ENCODE results near the gene GLCCI1. TPM values are rescaled to one million over a fixed set of nuclear protein-coding genes. Genes with fewer than 3 reads are reported as not detected.

The GLCCI1 gene
- total RNA-seq, 1 experiment from 2014 or later: 4.6 TPM

- no TSS peak for BruUV-seq (replicated peaks)
- CTCF ChIA-PET: no interaction called here
These were observed 102.0 kb downstream of the GLCCI1 start for GRCh38 chr7:8070451-8071180.

GRCh38 chr7:8078418-8078817 lies 109.8 kb downstream of the GLCCI1 start:
- Histone ChIP-seq H3K9me3 (ENCODE audit: control insufficient read depth in 1 of 2, insufficient read depth in 1 of 2, low read depth in 1 of 2, low read length in 2 of 2) (no peaks in the 10 kb centered on the region), H3K4me2 (ENCODE audit: low read length) (no peak overlapping the region), H3K79me2 (ENCODE audit: insufficient read depth, low read length) (no peaks in the 10 kb centered on the region), H3K4me3 (replicated peaks in 1 of 2; ENCODE audit: low read depth in 1 of 2, low read length in 2 of 2) (no peak overlapping the region), H3K36me3 (ENCODE audit: control insufficient read depth in 1 of 2, insufficient read depth in 2 of 2, low read length in 2 of 2) (no peaks in the 10 kb centered on the region), H3K9me2 (ENCODE audit: insufficient read depth) (no peaks in the 10 kb centered on the region), H2AFZ (ENCODE audit: low read depth, low read length, poor library complexity, severe bottlenecking) (no peak overlapping the region), H3K27ac (ENCODE audit: low read depth, low read length) (no peak overlapping the region), H4K20me1 (ENCODE audit: insufficient read depth) (no peaks in the 10 kb centered on the region), H3K9ac (ENCODE audit: low read length) (no peak overlapping the region), H3K27me3 (ENCODE audit: insufficient read depth, low read length) (no peaks in the 10 kb centered on the region), H3K4me1 (ENCODE audit: control insufficient read depth in 1 of 2, insufficient read depth in 2 of 2, low read length in 2 of 2) (no peaks in the 10 kb centered on the region)
- ATAC-seq (no peak), DNase-seq (ENCODE audit: low read depth, low spot score) (no peak)
- intact Hi-C loops (cut with micrococcal nuclease): no loop called here
- CTCF ChIA-PET: no interaction called here
- RAD21 ChIA-PET (ENCODE audit: low non-redundant PET in 1 of 2, low total read pairs in 2 of 2, uncharacterized antibody in 2 of 2, unreplicated experiment in 2 of 2): no interaction called here
- BruUV-seq (replicated peaks): no TSS peak
- POLR2A ChIA-PET: no interaction called here
- no peak for TF ChIP-seq CTCF (IDR thresholded peaks at IDR 0.05 in 2 of 3, conservative IDR thresholded peaks at IDR 0.05 in 1 of 3; ENCODE audit: borderline replicate concordance in 1 of 3, insufficient read depth in 1 of 3, low read depth in 2 of 3, low read length in 2 of 3)
- no peak for TF ChIP-seq ELF1 (IDR thresholded peaks at IDR 0.05; ENCODE audit: borderline replicate concordance, low read depth)
- TF ChIP-seq JUND (IDR thresholded peaks at IDR 0.05): no peak
- no peak for TF ChIP-seq ZBTB33 (IDR thresholded peaks at IDR 0.05; ENCODE audit: extremely low read depth, insufficient replicate concordance, low read length)
- no peak for TF ChIP-seq REST (IDR thresholded peaks at IDR 0.05; ENCODE audit: low read depth)
- TF ChIP-seq CEBPB (IDR thresholded peaks at IDR 0.05; ENCODE audit: low read depth): no peak
- no peak for TF ChIP-seq POLR2AphosphoS5 (IDR thresholded peaks at IDR 0.05; ENCODE audit: low read depth, low read length)
- no peak for TF ChIP-seq EZH2 (IDR thresholded peaks at IDR 0.05)
- no peak for TF ChIP-seq POLR2A (IDR thresholded peaks at IDR 0.05; ENCODE audit: borderline replicate concordance, extremely low read depth, insufficient read depth, insufficient read length)
- no peak for TF ChIP-seq ZFX (IDR thresholded peaks at IDR 0.05)
- no peak for TF ChIP-seq SP1 (IDR thresholded peaks at IDR 0.05; ENCODE audit: low read depth)

More at GRCh38 chr7:8070451-8071180, 102.0 kb downstream of the GLCCI1 start:
- H3K9me3 ChIP-seq (ENCODE audit: control insufficient read depth in 1 of 2, insufficient read depth in 1 of 2, low read depth in 1 of 2, low read length in 2 of 2): no peaks in the 10 kb centered on the region
- peaks cover 0 to 6% of the 10 kb centered on the region in 2 experiments; a peak in 2 of 4 replicates for H3K4me1 ChIP-seq (ENCODE audit: control insufficient read depth in 1 of 2, insufficient read depth in 2 of 2, low read length in 2 of 2)
- H3K9me2 ChIP-seq (ENCODE audit: insufficient read depth): no peaks in the 10 kb centered on the region
- no peaks in the 10 kb centered on the region for H3K27me3 ChIP-seq (ENCODE audit: insufficient read depth, low read length)
- H3K4me3 ChIP-seq (replicated peaks in 1 of 2; ENCODE audit: low read depth in 1 of 2, low read length in 2 of 2): no peak overlapping the region
- no peaks in the 10 kb centered on the region for H3K36me3 ChIP-seq (ENCODE audit: control insufficient read depth in 1 of 2, insufficient read depth in 2 of 2, low read length in 2 of 2)
- ATAC-seq (no peak), DNase-seq (ENCODE audit: low read depth, low spot score) (no peak)
- ChIA-PET RAD21 (ENCODE audit: low non-redundant PET in 1 of 2, low total read pairs in 2 of 2, uncharacterized antibody in 2 of 2, unreplicated experiment in 2 of 2) (no interaction called here), POLR2A (no interaction called here)
- no peak overlapping the region for H3K4me2 ChIP-seq (ENCODE audit: low read length)
- no peak overlapping the region for H3K9ac ChIP-seq (ENCODE audit: low read length)
- H2AFZ ChIP-seq (ENCODE audit: low read depth, low read length, poor library complexity, severe bottlenecking): no peak overlapping the region
- H3K27ac ChIP-seq (ENCODE audit: low read depth, low read length): no peak overlapping the region
- TF ChIP-seq SP1 (IDR thresholded peaks at IDR 0.05; ENCODE audit: low read depth) (no peak), ZNF274 (IDR thresholded peaks at IDR 0.05; ENCODE audit: low read depth, low read length) (no peak), CEBPB (IDR thresholded peaks at IDR 0.05; ENCODE audit: low read depth) (no peak), POLR2A (IDR thresholded peaks at IDR 0.05; ENCODE audit: borderline replicate concordance, extremely low read depth, insufficient read depth, insufficient read length) (no peak)
- H4K20me1 ChIP-seq (ENCODE audit: insufficient read depth): no peaks in the 10 kb centered on the region
- intact Hi-C loops (cut with micrococcal nuclease): no loop called here
- no peaks in the 10 kb centered on the region for H3K79me2 ChIP-seq (ENCODE audit: insufficient read depth, low read length)

Data from HCT116 (cell line).